Panc1 (cell line): Measurements from ENCODE around the gene PITX1. TPM values are rescaled to one million over a fixed set of nuclear protein-coding genes. Genes with fewer than 3 reads are reported as not detected.

Experiments
- ATAC-seq: fragments of 200-7000 bp; cut with Tn5 transposase; 2 replicates; pipeline ENCODE4 v1.9.1; 2020; ENCODE audit warnings: mild to moderate bottlenecking, moderate library complexity
- BruUV-seq: library from RNA; stranded (reverse); fragments of 400-500 nt; replicated peaks from 2 replicates; lab custom pipeline; 2021; lab: Mats Ljungman, UMichigan
- CTCF ChIA-PET: fragments of 300-600 bp; sonication (Branson Sonifier 250); formaldehyde crosslinking; loops from one replicate; lab custom pipeline; 2022; ENCODE audit warnings: antibody characterized with exemption; lab: Charles Lee
- POLR2A ChIA-PET: fragments of 300-600 bp; sonication (Branson Sonifier 250); formaldehyde crosslinking; loops from one replicate; lab custom pipeline; 2022; ENCODE audit warnings: antibody characterized with exemption; lab: Charles Lee
- DNase-seq: peaks from one replicate; pipeline ENCODE4 v3.0.0-alpha.2; 2010; ENCODE audit warnings: low read depth, low spot score
- H3K27ac ChIP-seq: 2 replicates; pipeline ENCODE4 v1.5.1; 2011; ENCODE audit warnings: mild to moderate bottlenecking, low read length, inconsistent platforms
- H3K27me3 ChIP-seq: fragments of 200-500 bp; sonication (Bioruptor generic); 2 replicates; pipeline ENCODE4 v1.6.0; 2014; ENCODE audit warnings: low read length, inconsistent platforms; ENCODE audit not compliant: control insufficient read depth, insufficient read depth
- H3K36me3 ChIP-seq: fragments of 200-500 bp; sonication (Bioruptor generic); 2 replicates; pipeline ENCODE4 v1.5.1; 2014; ENCODE audit warnings: inconsistent platforms, mild to moderate bottlenecking, low read length, moderate library complexity; ENCODE audit not compliant: control insufficient read depth, insufficient read depth
- H3K4me1 ChIP-seq: 2 replicates; pipeline ENCODE4 v1.5.1; 2011; ENCODE audit warnings: inconsistent platforms, mild to moderate bottlenecking, low read length, moderate library complexity; ENCODE audit not compliant: control insufficient read depth, insufficient read depth
- H3K4me3 ChIP-seq, 2 experiments: 2 replicates each; pipeline ENCODE4 v1.5.1; 2011 to 2012; ENCODE audit warnings: low read depth in 2 of 2, low read length in 2 of 2, mild to moderate bottlenecking in 2 of 2, inconsistent platforms in 1 of 2, moderate library complexity in 1 of 2
- H3K9me3 ChIP-seq: fragments of 200-500 bp; sonication (Bioruptor generic); 2 replicates; pipeline ENCODE4 v1.5.1; 2014; ENCODE audit warnings: low read depth, mild to moderate bottlenecking, inconsistent platforms, low read length, moderate library complexity; ENCODE audit not compliant: control insufficient read depth, insufficient read depth
- CTCF ChIP-seq: fragments of 450-650 bp; IDR thresholded peaks from 2 replicates; pipeline ENCODE4 v1.5.1; 2017; ENCODE audit warnings: mild to moderate bottlenecking
- POLR2AphosphoS5 ChIP-seq: IDR thresholded peaks from 2 replicates; pipeline ENCODE4 v1.6.1; 2012; ENCODE audit warnings: mild to moderate bottlenecking, low read depth, low read length, moderate library complexity
- REST ChIP-seq, 2 experiments: IDR thresholded peaks; 2 replicates each; pipeline ENCODE4 v1.6.1; 2011 to 2012; ENCODE audit warnings: low read depth in 2 of 2, control low read depth in 1 of 2, low read length in 1 of 2, mild to moderate bottlenecking in 1 of 2, moderate library complexity in 1 of 2; ENCODE audit not compliant: insufficient read depth in 1 of 2
- SIN3A ChIP-seq: IDR thresholded peaks from 2 replicates; pipeline ENCODE4 v1.6.1; 2012; ENCODE audit warnings: low read depth, mild to moderate bottlenecking, low read length, moderate library complexity, borderline replicate concordance; ENCODE audit not compliant: insufficient read depth
- TCF7L2 ChIP-seq: IDR thresholded peaks from 2 replicates; pipeline ENCODE4 v1.6.1; 2011; ENCODE audit warnings: mild to moderate bottlenecking, low read depth, low read length, inconsistent platforms
- in situ Hi-C: cut with HindIII; loops from 2 replicates; pipeline ENCODE4 v1.10.0; 2016; ENCODE audit warnings: low sequenced_read_pairs, low pct_unique_long_range_greater_than_20kb
- intact Hi-C: fragments of 100-400 bp; cut with micrococcal nuclease; formaldehyde crosslinking; loops from one replicate; pipeline ENCODE4 v1.10.0; 2022; ENCODE audit not compliant: unreplicated experiment
- total RNA-seq: library from RNA; stranded (reverse); gene quantifications from one replicate; pipeline ENCODE4 v1.2.1, GENCODE V29; 2021; ENCODE audit not compliant: unreplicated experiment

The PITX1 gene
- total RNA-seq, 1 experiment from 2014 or later, result 41.5 TPM

- TF ChIP-seq REST (IDR thresholded peaks at IDR 0.05; ENCODE audit: insufficient read depth in 1 of 2, low read depth in 2 of 2, low read length in 1 of 2), result no peak
- TF ChIP-seq SIN3A, result no peak
- TF ChIP-seq TCF7L2, result no peak
- no peak for TF ChIP-seq POLR2AphosphoS5
- no peak for TF ChIP-seq CTCF
- DNase-seq, result no peak
- no peak for ATAC-seq
- H3K36me3 ChIP-seq, result peaks cover 4% of the 10 kb centered on the region; the same call in 1 of the 2 replicates
- no peak overlapping the region for H3K4me3 ChIP-seq
- no peaks in the 10 kb centered on the region for H3K9me3 ChIP-seq
- H3K27ac ChIP-seq, result no peak overlapping the region
- peaks cover 13% of the 10 kb centered on the region for H3K4me1 ChIP-seq
- ChIA-PET CTCF (interaction anchor here (0.6 kb wide), 1 partner anchor 162 kb away, joined by 7 read pairs; no protein-coding TSS in a partner anchor), POLR2A (no interaction called here)
- BruUV-seq, result no TSS peak
- intact Hi-C loops, result no loop called here
- H3K27me3 ChIP-seq, result no peaks in the 10 kb centered on the region; the same call in 1 of the 2 replicates
- in situ Hi-C loops, result no loop called here
Observed at GRCh38 chr5:135036405-135036804, 2.4 kb upstream of the PITX1 start.

- intact Hi-C loops, result no loop called here
- no peak for TF ChIP-seq TCF7L2
- no peak for TF ChIP-seq REST (IDR thresholded peaks at IDR 0.05; ENCODE audit: insufficient read depth in 1 of 2, low read depth in 2 of 2, low read length in 1 of 2)
- no peak for TF ChIP-seq SIN3A
- no peak for TF ChIP-seq CTCF
- TF ChIP-seq POLR2AphosphoS5, result no peak
- ChIA-PET CTCF (interaction anchor here (0.5 to 0.6 kb wide), 2 partner anchors 161 to 198 kb away, joined by 4 to 7 read pairs; no protein-coding TSS in a partner anchor), POLR2A (interaction anchor here (0.6 kb wide), 1 partner anchor 96 kb away, joined by 4 read pairs; no protein-coding TSS in a partner anchor)
- H3K27ac ChIP-seq, result no peak overlapping the region; the same call in 1 of the 2 replicates
- H3K4me3 ChIP-seq, result no peak overlapping the region
- peaks cover 4% of the 10 kb centered on the region; the same call in 1 of the 2 replicates for H3K36me3 ChIP-seq
- DNase-seq (no peak), ATAC-seq (no peak)
- in situ Hi-C loops, result no loop called here
- H3K4me1 ChIP-seq, result peaks cover 16% of the 10 kb centered on the region
- no peaks in the 10 kb centered on the region for H3K9me3 ChIP-seq
- BruUV-seq, result no TSS peak
- no peaks in the 10 kb centered on the region; the same call in 1 of the 2 replicates for H3K27me3 ChIP-seq
Observed at GRCh38 chr5:135035678-135036030, 1.6 kb upstream of the PITX1 start.
